Cerebellar cortex (tissue), 1 donor: ENCODE measurements around the gene ZNF518A.
"Not testable (repeated sequence)": the region's sequence is repeated elsewhere in the genome, so short reads cannot be mapped to it uniquely, and the experiment has no call there.

Experiments
- DNase-seq: peaks from one replicate; pipeline ENCODE4 v3.0.0-alpha.2; 2015; ENCODE audit warnings: low spot score

Gene ZNF518A

GRCh38 chr10:96137567-96137966, 7.5 kb downstream of the ZNF518A start:
- DNase-seq: no peak

GRCh38 chr10:96138102-96138501, 8.0 kb downstream of the ZNF518A start:
- DNase-seq: no peak

GRCh38 chr10:96152437-96152836, 22.3 kb downstream of the ZNF518A start:
- DNase-seq: no peak

GRCh38 chr10:96153070-96153469, 23.0 kb downstream of the ZNF518A start:
- DNase-seq: no peak

GRCh38 chr10:96165726-96166125, 35.6 kb downstream of the ZNF518A start:
- no peak for DNase-seq

GRCh38 chr10:96168546-96168945, 38.4 kb downstream of the ZNF518A start:
- no peak for DNase-seq

- DNase-seq: no peak
Measured at GRCh38 chr10:96170230-96170629, 40.1 kb downstream of the ZNF518A start.

- DNase-seq: no peak
Measured at GRCh38 chr10:96172666-96173065, 42.6 kb downstream of the ZNF518A start.

GRCh38 chr10:96176985-96177384, 46.9 kb downstream of the ZNF518A start:
- DNase-seq: no peak

- no peak for DNase-seq
Measured at GRCh38 chr10:96188421-96188820, 58.3 kb downstream of the ZNF518A start.

GRCh38 chr10:96188916-96189315, 58.8 kb downstream of the ZNF518A start:
- no peak for DNase-seq

- DNase-seq: not testable (repeated sequence)
Measured at GRCh38 chr10:96189505-96189904, 59.4 kb downstream of the ZNF518A start.

GRCh38 chr10:96201525-96201924, 71.4 kb downstream of the ZNF518A start:
- no peak for DNase-seq

- DNase-seq: no peak
Measured at GRCh38 chr10:96205580-96205979, 75.5 kb downstream of the ZNF518A start.

- DNase-seq: no peak
Measured at GRCh38 chr10:96208271-96208670, 78.2 kb downstream of the ZNF518A start.

GRCh38 chr10:96208946-96209345, 78.8 kb downstream of the ZNF518A start:
- DNase-seq: no peak

GRCh38 chr10:96211764-96212163, 81.7 kb downstream of the ZNF518A start:
- no peak for DNase-seq

GRCh38 chr10:96212911-96213310, 82.8 kb downstream of the ZNF518A start:
- no peak for DNase-seq
